ENCODE data around the gene PAK4.

Gene PAK4

DNA sequence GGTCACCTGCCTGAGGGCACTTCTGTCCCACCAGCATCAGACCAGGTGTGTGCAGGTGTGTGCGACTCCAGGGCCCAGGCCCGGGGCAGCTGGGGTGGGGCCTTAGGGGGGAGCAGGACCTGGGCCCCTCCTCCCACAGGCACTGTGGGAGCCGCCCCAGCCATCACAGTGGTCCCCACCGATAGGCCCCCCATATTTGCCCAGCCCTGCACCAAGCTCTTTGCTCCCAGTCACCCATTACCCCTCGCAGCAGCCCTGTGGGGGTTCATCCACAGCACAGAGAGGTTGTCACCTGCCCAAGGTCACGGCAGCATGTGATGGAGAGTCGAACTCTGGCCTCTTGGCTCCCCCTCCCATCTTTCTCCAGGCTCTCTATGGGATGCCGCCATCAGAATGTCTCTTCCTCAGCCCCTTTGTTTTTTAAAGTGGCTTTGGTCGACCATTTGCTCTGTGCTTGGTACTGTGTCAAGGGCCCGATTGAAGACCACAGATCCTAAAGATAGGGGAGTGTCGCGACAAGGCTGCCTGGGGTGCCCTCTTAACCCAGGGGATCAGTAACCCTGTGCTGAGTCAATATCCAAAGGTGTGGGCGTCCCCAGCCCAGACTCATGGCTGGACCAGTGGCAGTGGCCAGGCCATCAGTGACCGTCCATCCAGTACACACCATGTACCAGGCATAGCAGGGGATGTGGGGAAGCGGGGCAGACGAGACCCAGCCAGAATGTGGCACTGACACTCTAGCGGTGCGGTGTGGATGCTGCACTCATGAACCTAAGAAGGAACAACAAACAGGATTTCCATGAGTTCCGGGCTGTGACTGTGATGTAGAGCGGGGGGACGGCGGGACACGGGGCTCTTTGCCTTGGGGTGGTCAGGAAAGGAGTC lies 42.9 kb downstream of the PAK4 start:
- DNase-seq = no peak

DNA sequence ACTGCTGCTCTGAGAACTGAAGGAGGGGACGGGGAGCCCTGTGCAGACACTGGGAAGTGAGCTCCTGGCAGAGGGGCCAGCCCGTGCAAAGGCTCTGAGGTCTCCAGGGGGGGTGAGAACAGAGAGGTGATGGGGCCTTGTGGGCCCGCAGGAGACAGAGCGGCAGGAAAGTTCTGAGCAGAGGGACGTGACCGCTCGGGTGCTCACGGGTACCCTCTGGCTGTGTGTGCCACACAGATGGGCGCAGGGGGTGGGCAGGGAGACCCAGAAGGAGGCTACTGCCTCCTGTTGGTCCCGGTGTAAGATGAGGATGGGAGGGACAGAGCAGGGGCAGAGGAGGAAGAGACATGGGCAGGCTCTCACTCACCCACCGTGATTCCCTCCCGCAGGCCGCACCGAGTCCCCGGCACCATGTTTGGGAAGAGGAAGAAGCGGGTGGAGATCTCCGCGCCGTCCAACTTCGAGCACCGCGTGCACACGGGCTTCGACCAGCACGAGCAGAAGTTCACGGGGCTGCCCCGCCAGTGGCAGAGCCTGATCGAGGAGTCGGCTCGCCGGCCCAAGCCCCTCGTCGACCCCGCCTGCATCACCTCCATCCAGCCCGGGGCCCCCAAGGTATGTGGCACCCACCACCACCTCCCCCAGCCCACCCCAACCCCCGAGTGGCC lies 43.7 kb downstream of the PAK4 start:
- DNase-seq = no peak

DNA sequence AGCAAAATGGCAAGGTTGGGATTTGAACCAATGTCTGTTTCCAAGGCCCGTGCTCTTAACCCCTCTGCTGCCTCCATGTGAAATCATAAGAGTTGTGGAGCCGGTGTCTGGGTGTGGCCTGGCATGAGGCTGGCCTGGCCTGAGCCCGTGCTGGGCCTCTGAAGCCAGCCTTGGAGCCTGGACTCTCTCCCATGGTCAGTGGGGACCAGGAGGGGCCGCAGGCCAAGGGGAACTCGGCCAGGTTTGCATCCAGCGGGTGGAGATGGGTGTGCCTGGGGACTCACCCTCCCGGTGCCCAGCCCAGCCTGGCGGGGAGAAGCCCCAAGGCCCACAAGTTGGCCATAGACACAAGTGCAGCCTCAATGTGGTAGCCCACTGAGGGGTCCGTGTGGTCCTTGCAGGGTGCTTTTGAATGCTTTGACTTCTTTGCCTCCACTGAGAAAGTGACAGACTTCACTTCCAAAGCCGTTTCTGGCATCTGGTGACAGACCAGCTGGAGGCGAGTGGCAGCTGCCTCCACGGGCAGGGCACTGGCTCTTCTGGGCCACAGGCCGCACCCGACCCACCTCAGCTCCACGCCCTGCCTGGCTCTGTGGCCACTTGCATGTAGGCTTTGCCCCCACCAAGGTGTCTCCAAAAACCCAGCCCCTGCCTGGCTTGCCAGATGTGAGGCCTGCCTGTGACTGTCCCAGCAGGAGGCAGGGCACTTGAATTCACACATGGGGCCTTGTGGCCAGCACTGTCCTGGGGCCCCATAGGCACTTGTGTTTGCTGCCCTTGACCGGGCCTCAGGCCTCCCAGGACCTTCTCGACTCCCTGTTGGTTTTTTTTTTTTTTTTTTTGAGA lies 45.0 kb downstream of the PAK4 start:
- DNase-seq = no peak

DNA sequence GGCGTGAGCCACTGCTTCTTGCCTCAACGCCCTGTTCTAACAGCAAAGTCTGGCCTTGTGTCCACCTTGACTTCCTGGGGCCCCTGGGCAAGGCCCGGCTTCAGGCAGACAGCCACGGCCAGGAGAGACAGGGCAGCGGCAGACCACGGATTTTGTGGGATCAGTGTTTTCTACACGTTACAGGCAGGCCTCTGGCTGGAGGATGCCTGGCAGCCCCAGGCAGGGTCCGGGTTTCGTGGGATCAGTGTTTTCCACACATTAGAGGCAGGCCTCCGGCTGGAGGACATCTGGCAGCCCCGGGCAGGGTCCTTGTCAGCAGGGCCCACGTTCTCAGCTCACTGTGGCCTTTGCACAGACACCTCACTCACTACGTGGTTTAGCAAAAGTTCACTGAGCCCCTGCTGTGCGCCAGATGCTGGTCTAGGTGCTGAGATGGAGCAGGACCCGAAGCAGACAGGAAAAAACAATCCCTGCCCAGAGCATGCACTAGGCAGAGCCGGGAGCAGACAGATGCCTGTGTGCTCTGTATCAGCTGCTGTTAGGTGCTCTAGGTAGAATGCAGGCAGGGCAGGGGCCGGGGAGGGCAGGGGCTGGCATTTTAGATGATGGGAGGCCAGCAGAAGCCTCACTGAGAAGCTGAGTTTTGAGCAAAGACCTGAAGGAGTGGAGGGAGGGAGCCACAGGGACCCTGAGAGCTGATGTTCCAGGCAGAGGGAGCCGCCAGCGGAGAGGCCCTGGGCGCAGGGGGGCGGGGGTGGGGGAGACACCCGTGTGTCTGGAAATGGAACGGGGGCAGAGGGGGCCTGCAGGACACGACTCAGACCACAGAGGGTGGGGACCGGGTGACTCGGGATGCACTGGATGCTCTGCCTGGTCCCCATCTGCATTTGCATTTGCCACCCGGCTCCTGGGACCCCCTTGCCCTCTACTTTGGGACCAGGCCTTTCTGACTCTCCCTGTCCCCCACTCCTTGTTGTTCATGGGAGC lies 46.2 kb downstream of the PAK4 start:
- no peak for DNase-seq

DNA sequence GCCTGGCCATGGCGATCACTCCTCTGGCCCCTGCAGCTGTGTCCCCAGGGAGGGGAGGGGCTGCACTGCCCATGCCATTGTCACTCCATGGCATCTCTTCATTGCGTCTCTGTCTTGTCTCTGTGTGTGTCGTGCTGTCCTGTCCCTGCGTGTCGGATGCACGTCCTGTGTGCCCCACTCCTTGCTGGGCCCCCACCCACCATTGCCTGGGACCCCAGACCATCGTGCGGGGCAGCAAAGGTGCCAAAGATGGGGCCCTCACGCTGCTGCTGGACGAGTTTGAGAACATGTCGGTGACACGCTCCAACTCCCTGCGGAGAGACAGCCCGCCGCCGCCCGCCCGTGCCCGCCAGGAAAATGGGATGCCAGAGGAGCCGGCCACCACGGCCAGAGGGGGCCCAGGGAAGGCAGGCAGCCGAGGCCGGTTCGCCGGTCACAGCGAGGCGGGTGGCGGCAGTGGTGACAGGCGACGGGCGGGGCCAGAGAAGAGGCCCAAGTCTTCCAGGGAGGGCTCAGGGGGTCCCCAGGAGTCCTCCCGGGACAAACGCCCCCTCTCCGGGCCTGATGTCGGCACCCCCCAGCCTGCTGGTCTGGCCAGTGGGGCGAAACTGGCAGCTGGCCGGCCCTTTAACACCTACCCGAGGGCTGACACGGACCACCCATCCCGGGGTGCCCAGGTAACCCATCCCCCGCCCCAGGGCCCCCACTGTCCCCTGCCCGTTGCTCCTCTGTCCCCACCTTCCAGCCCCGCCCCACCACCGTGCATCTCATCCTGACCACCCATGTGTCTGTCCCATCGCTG lies 47.3 kb downstream of the PAK4 start:
- DNase-seq = no peak

DNA sequence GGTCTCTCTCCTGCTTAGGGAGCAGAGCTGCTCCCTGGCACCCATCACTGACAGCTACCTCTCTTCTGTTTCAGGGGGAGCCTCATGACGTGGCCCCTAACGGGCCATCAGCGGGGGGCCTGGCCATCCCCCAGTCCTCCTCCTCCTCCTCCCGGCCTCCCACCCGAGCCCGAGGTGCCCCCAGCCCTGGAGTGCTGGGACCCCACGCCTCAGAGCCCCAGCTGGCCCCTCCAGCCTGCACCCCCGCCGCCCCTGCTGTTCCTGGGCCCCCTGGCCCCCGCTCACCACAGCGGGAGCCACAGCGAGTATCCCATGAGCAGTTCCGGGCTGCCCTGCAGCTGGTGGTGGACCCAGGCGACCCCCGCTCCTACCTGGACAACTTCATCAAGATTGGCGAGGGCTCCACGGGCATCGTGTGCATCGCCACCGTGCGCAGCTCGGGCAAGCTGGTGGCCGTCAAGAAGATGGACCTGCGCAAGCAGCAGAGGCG lies 48.0 kb downstream of the PAK4 start:
- no peak for DNase-seq

DNA sequence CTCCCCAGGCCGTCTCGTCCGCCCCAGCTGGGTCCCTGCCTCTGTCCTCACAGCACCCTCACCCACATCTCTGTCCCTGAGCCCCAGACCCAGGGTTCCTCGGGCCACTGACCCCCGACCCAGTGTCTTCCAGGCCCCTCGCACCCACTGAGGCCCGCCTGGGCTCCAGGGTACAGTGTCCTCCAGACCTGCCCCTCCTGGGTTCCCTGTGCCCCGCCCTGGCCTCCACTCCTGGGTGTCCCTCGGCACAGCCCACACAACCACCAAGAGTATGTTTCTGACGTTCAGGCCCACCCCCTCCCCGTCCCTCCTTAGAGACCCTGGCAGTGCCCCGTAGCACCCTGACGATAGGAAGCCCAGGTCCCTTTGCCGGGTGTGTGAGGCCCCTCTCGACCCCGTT lies 48.6 kb downstream of the PAK4 start:
- DNase-seq = no peak

DNA sequence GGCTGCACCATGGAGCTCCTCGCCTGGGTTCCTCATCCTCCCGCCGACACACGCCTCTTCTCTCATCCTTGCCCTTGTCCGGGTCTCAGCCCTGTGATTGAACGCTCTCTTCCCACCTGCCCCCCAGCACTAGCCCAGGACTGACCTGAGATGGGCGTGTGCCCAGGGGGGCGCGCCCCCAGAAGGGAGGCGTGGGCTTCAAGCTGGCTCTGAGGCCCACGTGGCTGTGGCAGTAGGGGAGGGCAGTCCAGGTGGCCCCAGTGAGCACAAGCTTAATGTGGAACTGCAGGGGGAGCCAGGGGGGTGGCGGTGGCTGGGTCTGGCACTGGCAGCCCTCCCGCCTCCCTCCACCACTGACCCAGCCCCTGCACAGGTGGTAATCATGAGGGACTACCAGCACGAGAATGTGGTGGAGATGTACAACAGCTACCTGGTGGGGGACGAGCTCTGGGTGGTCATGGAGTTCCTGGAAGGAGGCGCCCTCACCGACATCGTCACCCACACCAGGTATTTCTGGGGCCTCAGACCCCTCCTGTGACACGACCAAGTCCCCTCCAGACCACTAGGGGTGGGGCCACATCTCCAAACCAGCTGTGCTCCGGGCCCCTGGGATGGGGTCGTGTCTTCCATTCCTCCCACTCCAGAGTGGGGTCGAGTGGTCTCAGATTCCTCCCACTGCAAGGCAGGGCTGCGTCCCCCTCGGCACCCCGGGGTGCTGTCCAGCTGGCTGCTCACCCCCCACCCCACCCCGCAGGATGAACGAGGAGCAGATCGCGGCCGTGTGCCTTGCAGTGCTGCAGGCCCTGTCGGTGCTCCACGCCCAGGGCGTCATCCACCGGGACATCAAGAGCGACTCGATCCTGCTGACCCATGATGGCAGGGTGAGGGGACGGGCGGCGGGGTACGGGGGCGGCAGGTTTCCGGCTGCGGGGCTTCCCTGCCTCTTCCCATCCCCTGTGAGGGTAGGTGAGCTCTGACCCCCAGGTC lies 49.3 kb downstream of the PAK4 start:
- no peak for DNase-seq

DNA sequence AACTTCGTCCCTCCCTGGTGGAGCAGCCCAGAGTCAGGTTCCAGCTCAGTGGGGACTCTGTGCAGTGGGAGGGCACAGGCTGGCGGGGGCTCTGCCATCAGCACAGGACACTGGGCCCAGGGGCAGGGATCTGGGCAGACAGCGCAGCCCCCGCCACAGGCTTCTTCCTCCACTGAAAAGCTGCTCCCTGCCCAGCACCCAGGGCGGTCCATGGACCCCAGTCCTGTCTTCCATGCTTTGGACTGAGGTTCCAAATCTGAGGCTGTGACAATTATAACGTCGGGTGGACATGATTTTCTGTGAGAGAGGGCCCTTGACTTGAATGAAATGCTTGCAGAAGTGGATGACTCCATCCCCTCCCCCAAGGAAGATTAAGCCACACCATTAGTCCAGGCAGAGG lies 50.0 kb downstream of the PAK4 start:
- no peak for DNase-seq

DNA sequence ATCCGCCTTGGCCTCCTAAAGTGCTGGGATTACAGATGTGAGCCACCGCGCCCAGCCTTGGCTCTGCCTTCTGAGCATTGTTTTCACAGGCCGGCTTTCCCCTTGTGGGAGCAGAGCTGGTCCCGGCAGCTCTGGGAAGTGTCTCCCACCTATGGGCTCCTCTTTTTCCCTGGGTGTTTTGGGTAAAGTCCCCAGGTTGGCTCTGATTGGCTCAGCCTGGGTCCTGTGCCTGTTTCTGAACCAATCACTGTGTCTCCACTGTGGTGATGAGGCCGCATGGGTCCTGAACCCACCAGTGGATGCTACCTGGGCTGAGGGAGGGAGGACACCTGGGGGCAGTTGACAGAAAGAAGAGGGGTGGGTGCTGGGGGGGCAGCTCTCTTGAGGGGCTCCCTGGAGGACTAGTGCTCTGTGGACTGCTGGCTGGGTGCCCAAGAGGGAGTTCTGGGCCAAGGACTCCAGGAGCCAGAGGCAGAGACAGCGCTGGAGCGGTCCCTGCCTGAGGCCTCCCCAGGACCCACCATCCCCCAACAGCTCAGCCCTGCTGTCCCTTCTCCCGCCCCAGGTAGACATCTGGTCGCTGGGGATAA lies 51.6 kb downstream of the PAK4 start:
- DNase-seq = no peak

DNA sequence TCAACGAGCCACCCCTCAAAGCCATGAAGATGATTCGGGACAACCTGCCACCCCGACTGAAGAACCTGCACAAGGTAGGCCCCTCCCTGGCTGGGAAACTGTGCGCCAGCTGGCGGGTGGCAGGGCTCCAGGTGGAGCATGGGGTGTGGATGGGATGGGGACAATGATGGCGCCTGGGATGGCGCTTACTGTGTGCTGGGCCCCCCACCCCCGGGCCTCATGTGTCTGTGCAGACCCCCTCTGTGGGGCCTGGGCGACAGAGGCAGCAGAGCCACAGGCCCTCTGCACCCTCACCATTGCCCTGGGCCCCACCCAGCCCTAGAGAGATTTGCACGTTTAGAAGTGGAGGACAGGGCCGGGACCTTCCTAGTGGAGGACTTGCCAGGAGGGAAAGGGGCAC lies 52.1 kb downstream of the PAK4 start:
- DNase-seq = no peak

DNA sequence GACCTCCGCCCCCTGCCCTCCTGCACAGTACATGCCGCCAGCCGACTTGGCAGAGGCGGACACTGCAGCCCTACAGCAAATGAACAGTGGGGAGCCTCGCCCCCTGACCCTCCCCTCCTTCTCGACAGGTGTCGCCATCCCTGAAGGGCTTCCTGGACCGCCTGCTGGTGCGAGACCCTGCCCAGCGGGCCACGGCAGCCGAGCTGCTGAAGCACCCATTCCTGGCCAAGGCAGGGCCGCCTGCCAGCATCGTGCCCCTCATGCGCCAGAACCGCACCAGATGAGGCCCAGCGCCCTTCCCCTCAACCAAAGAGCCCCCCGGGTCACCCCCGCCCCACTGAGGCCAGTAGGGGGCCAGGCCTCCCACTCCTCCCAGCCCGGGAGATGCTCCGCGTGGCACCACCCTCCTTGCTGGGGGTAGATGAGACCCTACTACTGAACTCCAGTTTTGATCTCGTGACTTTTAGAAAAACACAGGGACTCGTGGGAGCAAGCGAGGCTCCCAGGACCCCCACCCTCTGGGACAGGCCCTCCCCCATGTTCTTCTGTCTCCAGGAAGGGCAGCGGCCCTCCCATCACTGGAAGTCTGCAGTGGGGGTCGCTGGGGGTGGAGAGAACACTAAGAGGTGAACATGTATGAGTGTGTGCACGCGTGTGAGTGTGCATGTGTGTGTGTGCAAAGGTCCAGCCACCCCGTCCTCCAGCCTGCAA lies 52.9 kb downstream of the PAK4 start:
- DNase-seq = no peak

DNA sequence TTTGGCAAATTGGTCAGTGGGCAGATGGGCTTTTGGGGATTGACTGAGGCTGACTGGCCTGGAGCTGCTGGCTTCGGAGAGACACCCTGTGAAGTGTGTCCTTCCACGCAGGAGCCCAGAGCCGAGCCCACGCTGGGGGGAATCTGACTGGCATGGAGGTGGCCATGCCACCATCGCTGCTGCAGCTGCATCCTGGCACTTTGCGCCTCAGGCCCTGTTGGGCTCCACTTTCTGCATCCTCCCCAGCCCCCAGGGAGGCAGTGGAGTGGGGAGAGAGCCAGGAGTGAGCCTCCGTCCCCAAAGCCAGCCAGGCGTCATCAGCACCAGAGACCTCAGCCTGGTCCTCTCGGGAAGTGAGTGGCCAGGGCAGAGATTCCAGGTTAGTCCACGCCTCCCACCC lies 54.2 kb downstream of the PAK4 start:
- DNase-seq = no peak

DNA sequence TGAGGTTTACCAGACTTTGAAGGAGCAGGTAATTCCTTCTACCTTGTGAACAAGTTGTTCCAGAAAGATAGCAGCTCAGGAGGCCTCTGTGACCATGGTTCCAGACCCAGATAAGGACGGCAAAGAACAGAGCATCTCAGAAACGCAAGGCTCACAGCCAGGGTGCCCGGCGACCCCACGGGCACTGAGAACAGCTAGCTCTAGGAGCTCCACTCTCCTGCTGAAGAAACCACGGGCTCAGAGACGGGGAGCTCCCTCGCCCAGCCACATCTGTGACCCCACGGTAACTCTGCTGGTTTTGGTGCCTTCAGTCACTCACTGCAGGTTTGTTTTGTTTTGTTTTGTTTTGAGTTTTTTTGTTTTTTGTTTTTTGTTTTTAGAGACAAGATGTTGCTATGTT lies 55.2 kb downstream of the PAK4 start:
- no peak for DNase-seq

DNA sequence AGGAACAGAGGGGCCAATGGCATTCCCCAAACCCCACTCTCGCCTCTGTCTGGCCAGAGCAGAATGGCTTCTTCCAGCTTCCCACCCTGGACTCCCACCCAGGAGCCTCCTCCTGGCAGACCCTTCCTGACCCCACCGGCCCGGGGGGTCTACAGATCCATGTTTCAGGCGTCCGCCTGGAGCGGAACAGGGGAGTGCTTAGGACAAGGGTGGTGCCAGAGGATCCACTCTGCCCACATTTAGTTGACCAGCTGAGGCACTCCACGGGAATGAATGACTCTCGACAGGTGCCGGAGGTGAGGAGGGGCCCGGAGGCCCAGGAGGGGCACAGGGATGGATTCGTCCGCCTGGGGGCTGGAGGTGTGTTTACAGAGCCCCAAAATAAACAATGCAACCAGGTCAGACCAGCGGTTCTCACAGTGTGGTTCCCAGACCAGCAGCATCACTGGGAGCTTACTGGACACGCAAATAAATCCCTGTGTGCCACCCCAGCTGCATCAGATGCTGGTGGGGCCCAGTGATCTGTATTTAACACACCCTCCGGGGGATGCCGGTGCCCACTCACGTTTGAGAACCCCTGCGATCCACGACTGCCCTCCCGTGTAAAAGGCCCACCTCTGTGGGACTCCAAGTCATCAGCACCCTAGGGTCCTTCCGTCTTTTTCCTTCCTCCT lies 56.1 kb downstream of the PAK4 start:
- DNase-seq = no peak

DNA sequence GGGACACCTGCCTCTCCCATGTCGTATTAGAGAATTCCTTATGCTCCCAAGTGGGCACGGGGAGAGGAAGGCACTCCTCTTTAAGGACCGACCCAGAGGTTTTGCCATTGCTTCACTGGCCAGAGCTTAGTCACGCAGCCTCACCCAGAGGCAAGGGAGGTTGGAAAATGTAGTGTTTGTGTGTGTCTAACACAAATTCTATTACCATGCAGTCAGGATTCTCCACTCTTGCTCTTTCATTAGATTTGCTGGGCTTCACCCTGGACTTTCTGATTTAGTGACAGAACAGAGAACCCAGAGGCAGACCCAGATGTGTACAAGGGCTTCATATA lies 56.6 kb downstream of the PAK4 start:
- DNase-seq = no peak

DNA sequence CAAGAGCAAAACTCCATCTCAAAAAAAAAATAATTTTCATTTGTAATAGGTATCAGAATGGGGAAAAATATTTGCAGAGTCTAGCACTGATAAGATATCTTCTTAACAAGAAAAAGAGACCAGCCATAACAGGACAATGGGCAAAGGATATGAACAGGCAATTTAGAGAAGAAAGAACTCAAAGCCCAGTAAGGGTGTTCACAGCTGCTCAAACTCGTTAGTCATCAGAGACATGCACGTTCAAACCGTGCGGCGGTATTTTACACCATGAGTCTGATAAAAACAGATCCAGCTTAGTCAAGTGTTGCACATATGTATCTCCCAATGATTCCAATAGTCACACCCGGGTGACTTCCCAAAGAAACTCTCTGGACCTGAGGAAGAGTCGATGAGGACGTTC lies 57.5 kb downstream of the PAK4 start:
- DNase-seq = no peak

DNA sequence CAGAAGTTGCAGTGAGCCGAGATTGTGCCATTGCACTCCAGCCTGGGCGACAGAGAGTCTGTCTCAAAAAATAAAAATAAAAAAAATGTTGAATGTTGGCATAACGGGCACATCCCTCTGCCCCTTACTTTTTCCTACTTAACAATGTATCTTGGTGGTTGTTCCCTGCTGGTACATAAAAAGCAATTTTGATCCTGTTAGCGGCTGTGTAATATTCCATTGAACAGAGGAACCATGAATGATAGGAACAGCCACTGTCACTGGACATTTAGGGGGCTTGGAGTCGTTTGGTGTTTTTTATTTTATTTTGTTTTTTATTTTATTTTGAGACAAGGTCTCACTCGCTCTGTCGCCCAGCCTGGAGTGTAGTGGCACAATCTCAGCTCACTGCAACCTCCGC lies 60.8 kb downstream of the PAK4 start:
- DNase-seq = no peak

DNA sequence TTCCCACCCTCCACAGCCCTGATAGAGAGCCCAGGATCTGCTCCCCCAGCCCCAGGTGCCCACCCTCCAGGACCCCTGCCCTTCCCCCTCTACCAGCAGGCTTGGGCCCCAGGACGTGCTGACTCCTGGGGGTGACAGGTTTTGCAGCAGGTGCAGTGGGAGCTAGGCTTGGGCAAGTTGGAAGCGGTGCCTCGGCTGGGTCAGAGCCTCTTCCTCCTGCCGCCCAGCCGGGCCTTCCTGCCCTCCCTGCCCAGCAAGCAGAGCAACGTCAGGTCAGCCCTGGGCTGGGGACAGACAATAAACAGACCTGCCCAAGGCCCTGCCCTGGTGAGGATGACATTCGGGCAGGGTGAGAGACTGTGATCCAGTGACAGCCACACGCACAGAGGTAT lies 62.0 kb downstream of the PAK4 start:
- no peak for DNase-seq
